Measurements from ENCODE around the gene TMTC3. TPM values are rescaled to one million over a fixed set of nuclear protein-coding genes. Genes with fewer than 3 reads are reported as not detected.

Gene TMTC3
- 4.7 to 15.1 TPM (median 12.1 TPM) in 5 replicates for total RNA-seq (2022; extraction: Qiagen RNA extraction; ENCODE audit: low read depth)

GRCh38 chr12:88141774-88142609 is at the start of gene TMTC3, which contains the start of gene CEP290:
TSS of gene TMTC3 (plus strand) at chr12:88142307. CDS start at chr12:88148316, 6,009 bp downstream.
TSS of gene CEP290 (minus strand) at chr12:88142088. CDS start at chr12:88141307, 781 bp downstream.

Other genes with a start within 250 kb of the TMTC3 start
- not detected in 5 replicates for gene C12orf50, start 112.9 kb upstream of the TMTC3 start, total RNA-seq (2022; extraction: Qiagen RNA extraction; ENCODE audit: low read depth)
- gene CEP290, start 219 bp upstream of the TMTC3 start, total RNA-seq (2022; extraction: Qiagen RNA extraction; ENCODE audit: low read depth), result 5.3 to 8.1 TPM (median 5.5 TPM) in 5 replicates